ENCODE data around the gene APBB2. TPM values are rescaled to one million over a fixed set of nuclear protein-coding genes. Genes with fewer than 3 reads are reported as not detected.

The APBB2 gene
- total RNA-seq, 1 experiment from 2014 or later, result 80.7 TPM

- Mint-ChIP-seq H3K4me3 (ENCODE audit: unreplicated experiment) (no peak overlapping the region), H3K27ac (ENCODE audit: unreplicated experiment) (no peak overlapping the region), H3K36me3 (ENCODE audit: insufficient read depth, unreplicated experiment) (no peaks in the 10 kb centered on the region), H3K4me1 (ENCODE audit: low read depth, unreplicated experiment) (no peaks in the 10 kb centered on the region), H3K27me3 (ENCODE audit: insufficient read depth, unreplicated experiment) (peaks cover 3% of the 10 kb centered on the region), H3K9me3 (ENCODE audit: unreplicated experiment) (no peaks in the 10 kb centered on the region)
- Histone ChIP-seq H3K27me3 (replicated peaks; ENCODE audit: control insufficient read depth, insufficient read depth, low read length) (no peaks in the 10 kb centered on the region), H3K4me1 (no peaks in the 10 kb centered on the region), H3K36me3 (ENCODE audit: control insufficient read depth, insufficient read depth, low read length) (no peaks in the 10 kb centered on the region), H3K4me3 (ENCODE audit: low read depth, low read length) (no peak overlapping the region), H3K9me3 (no peaks in the 10 kb centered on the region)
- no peak for TF ChIP-seq CTCF (IDR thresholded peaks at IDR 0.05; ENCODE audit: insufficient read depth in 1 of 2, low read depth in 1 of 2, low read length in 1 of 2, severe bottlenecking in 1 of 2, unreplicated experiment in 1 of 2)
- no TSS peak for BruUV-seq (replicated peaks)
- CTCF ChIA-PET, result no interaction called here
- intact Hi-C loops (cut with micrococcal nuclease; ENCODE audit: unreplicated experiment), result no loop called here
- POLR2A ChIA-PET, result no interaction called here
- DNase-seq, result no peak
Observed at GRCh38 chr4:41241919-41242318, 27.6 kb upstream of the APBB2 start.

GRCh38 chr4:41236508-41236907 lies 22.2 kb upstream of the APBB2 start:
- Histone ChIP-seq H3K9me3 (no peaks in the 10 kb centered on the region), H3K4me1 (no peaks in the 10 kb centered on the region), H3K4me3 (ENCODE audit: low read depth, low read length) (no peak overlapping the region), H3K27me3 (replicated peaks; ENCODE audit: control insufficient read depth, insufficient read depth, low read length) (no peaks in the 10 kb centered on the region), H3K36me3 (ENCODE audit: control insufficient read depth, insufficient read depth, low read length) (no peaks in the 10 kb centered on the region)
- intact Hi-C loops (cut with micrococcal nuclease; ENCODE audit: unreplicated experiment), result no loop called here
- no peak for TF ChIP-seq CTCF (IDR thresholded peaks at IDR 0.05; ENCODE audit: insufficient read depth in 1 of 2, low read depth in 1 of 2, low read length in 1 of 2, severe bottlenecking in 1 of 2, unreplicated experiment in 1 of 2)
- H3K4me3 Mint-ChIP-seq (ENCODE audit: unreplicated experiment), result no peak overlapping the region
- no peaks in the 10 kb centered on the region for H3K27me3 Mint-ChIP-seq (ENCODE audit: insufficient read depth, unreplicated experiment)
- no peaks in the 10 kb centered on the region for H3K9me3 Mint-ChIP-seq (ENCODE audit: unreplicated experiment)
- ChIA-PET POLR2A (no interaction called here), CTCF (no interaction called here)
- no TSS peak for BruUV-seq (replicated peaks)
- H3K27ac Mint-ChIP-seq (ENCODE audit: unreplicated experiment), result no peak overlapping the region
- peaks cover 8% of the 10 kb centered on the region for H3K4me1 Mint-ChIP-seq (ENCODE audit: low read depth, unreplicated experiment)
- no peaks in the 10 kb centered on the region for H3K36me3 Mint-ChIP-seq (ENCODE audit: insufficient read depth, unreplicated experiment)
- no peak for DNase-seq

GRCh38 chr4:41236032-41236431 lies 21.7 kb upstream of the APBB2 start:
- Histone ChIP-seq H3K4me3 (ENCODE audit: low read depth, low read length) (no peak overlapping the region), H3K27me3 (replicated peaks; ENCODE audit: control insufficient read depth, insufficient read depth, low read length) (no peaks in the 10 kb centered on the region), H3K36me3 (ENCODE audit: control insufficient read depth, insufficient read depth, low read length) (no peaks in the 10 kb centered on the region), H3K9me3 (no peaks in the 10 kb centered on the region), H3K4me1 (no peaks in the 10 kb centered on the region)
- no TSS peak for BruUV-seq (replicated peaks)
- POLR2A ChIA-PET, result no interaction called here
- CTCF ChIA-PET, result no interaction called here
- TF ChIP-seq CTCF (IDR thresholded peaks at IDR 0.05; ENCODE audit: insufficient read depth in 1 of 2, low read depth in 1 of 2, low read length in 1 of 2, severe bottlenecking in 1 of 2, unreplicated experiment in 1 of 2), result no peak
- intact Hi-C loops (cut with micrococcal nuclease; ENCODE audit: unreplicated experiment), result no loop called here
- Mint-ChIP-seq H3K9me3 (ENCODE audit: unreplicated experiment) (no peaks in the 10 kb centered on the region), H3K4me3 (ENCODE audit: unreplicated experiment) (no peak overlapping the region), H3K27me3 (ENCODE audit: insufficient read depth, unreplicated experiment) (no peaks in the 10 kb centered on the region), H3K36me3 (ENCODE audit: insufficient read depth, unreplicated experiment) (no peaks in the 10 kb centered on the region), H3K27ac (ENCODE audit: unreplicated experiment) (no peak overlapping the region), H3K4me1 (ENCODE audit: low read depth, unreplicated experiment) (peaks cover 8% of the 10 kb centered on the region)
- no peak for DNase-seq

Data from Caco-2 (cell line).